Stimulated activated CD8-positive, alpha-beta memory T cell treated with anti-CD3 and anti-CD28 coated beads, Interleukin-4, amount 100 ng/mL, for 4 hours (primary cell): ENCODE data around the gene TUBB2B.
"Not testable (repeated sequence)": the region's sequence is repeated elsewhere in the genome, so short reads cannot be mapped to it uniquely, and the experiment has no call there.

ENCODE experiments used
- DNase-seq, 2 donors: peaks; one replicate each; pipeline ENCODE4 v3.0.0-alpha.2; 2020; ENCODE audit warnings: low read depth in 2 of 2, low spot score in 1 of 2

Gene TUBB2B

DNA sequence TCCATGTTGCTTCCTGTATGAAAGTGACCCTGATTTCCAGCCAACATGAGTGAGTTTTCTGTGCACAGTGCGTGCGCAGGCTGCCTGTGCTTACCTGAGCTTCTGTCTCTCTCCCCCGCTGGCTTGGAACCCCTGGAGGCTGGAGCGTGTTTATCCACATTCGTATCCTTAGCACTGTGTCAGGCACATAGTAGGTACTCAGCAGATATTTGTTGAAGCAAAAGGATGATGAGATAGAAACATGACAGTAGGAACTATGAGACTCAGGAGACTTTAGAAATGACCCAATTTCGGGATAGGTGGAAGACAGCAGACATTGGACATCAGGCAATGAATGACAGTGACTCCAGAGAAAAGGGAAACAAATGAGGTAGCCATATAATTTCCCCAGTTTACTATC lies 15.2 kb downstream of the TUBB2B start:
- DNase-seq: no peak

GRCh38 chr6:3211681-3212080 lies 15.8 kb downstream of the TUBB2B start:
- DNase-seq: no peak

- DNase-seq: no peak
Measured at GRCh38 chr6:3210024-3210610, 17.3 kb downstream of the TUBB2B start.

- no peak for DNase-seq
Measured at GRCh38 chr6:3209114-3210023, 18.1 kb downstream of the TUBB2B start.

DNA sequence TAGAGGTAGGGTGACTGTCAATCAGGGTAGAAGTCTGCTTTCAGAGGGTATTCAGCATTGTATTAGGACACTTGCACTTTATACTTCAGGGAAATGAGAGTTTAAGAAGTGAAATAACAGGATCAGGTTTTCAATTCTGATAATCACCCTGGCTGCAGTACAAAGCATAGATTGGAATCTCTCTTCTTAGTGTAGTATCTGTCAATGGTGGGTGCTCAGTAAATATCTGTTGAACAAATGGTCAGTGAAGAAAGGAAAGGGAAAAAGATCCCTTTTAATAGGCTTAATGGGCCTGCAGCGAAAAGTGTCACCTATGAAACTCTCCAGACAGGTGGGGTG lies 18.7 kb downstream of the TUBB2B start:
- DNase-seq: no peak

- DNase-seq: no peak
Measured at GRCh38 chr6:3208098-3208774, 19.2 kb downstream of the TUBB2B start.

- DNase-seq: no peak
Measured at GRCh38 chr6:3206339-3207015, 21.0 kb downstream of the TUBB2B start.

- no peak for DNase-seq
Measured at GRCh38 chr6:3205913-3206312, 21.5 kb downstream of the TUBB2B start.

DNA sequence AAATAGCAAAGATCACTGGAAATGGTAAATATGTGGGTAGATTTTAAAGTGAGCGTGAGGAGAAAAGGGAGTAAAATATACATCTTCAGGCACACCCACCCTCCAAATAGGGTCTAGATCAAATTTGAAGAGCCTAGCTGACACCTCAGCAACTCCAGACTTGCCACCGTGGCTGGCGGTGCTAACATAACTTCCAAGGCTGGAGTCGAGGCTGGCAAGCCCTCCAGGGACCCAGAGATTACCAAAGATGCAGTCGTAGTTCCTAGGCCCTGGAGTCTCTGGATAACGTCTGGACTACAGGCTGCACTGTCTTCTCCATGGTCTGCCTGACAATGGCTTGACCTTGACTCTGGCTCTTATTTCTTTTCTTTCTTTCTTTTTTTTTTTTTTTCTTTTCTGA lies 22.5 kb downstream of the TUBB2B start:
- DNase-seq: no peak

DNA sequence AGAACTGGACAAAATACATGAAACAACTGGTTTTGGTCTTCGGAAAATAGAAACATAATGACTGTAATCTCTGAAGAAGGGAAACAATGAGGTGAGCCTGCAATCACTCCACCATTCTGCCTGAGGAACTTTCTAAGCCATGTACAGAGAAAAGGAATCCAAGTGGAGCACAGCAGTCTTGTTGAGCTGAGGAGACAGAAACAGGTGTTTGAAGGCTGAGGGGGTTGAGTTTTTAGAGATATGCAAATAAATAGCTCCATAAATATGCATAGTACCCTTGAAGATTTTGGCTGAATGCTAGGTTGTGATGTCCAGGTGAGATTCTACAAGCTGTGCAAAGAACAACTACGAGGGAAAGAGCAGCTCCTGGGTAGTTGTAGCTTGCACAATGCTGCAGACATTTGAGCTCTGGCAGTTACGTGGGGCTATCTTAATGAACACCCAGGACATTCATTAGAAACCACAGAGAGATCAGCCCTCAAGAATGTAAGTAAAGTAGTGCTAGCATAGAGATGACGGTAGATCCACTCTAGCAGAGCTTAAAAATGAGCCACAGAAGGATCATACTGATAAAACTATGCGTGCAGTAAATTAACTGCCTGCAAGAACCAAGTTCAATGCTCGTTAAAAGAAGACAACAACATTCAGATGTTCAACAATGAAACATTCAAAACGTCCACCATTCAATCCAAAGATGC lies 24.3 kb downstream of the TUBB2B start:
- DNase-seq: no peak

- DNase-seq: no peak
Measured at GRCh38 chr6:3201388-3201787, 26.1 kb downstream of the TUBB2B start.

DNA sequence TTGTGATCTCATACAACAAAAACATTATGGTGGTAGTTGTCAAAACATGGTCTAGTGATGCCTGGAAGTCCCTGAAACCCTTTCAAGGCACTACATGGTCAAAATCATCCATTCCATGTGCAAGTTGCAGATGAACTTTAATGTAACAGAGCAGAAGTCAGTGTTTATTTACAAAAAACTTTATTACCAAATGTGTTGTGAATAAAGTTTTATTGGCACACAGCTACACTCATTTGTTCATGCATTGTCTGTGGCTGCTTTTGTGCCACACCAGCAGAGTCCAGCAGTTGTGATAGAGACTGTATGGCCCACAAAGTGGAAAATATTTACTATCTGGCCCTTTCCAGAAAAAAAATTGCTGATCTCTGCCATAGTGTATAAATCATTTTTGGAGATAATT lies 26.8 kb downstream of the TUBB2B start:
- no peak for DNase-seq

DNA sequence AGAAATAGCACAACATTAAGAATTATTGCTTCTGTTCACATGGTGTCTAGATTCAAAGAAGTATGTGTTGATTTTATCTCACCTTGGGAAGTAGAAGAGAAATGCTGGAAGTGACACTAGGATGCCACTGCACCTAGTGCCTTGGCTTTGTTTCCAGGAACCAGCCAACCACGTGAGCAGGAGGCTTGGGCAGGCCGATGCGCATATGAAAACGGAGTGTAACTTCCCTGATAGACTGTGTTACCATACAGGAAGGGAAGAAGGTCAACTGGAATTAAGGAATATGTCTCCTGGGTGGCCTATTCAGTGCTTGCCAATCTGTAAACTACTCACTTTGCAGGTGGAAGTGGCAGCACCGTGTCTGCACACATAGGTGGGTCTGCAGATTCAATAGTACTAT lies 28.1 kb downstream of the TUBB2B start:
- no peak for DNase-seq

GRCh38 chr6:3197734-3198133 lies 29.7 kb downstream of the TUBB2B start:
- DNase-seq: not testable (repeated sequence)

DNA sequence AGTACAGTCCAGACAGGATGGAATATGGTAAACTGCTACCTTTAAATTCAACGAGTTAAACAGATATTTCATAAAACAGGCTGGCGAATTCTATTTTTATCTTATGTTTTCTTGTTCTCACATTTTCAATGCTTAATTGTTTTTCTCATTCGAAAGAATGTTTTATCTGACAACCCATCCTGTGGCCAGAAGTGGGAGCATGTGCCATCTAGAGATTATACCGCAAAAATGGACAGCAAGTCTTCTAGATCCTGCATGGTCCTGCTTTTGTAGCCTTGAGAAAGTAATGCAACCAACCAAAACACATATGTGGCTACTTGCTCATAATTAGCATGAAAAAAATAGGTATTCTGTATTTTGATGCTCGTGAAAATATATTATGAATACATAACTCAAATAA lies 30.7 kb downstream of the TUBB2B start:
- DNase-seq: no peak

DNA sequence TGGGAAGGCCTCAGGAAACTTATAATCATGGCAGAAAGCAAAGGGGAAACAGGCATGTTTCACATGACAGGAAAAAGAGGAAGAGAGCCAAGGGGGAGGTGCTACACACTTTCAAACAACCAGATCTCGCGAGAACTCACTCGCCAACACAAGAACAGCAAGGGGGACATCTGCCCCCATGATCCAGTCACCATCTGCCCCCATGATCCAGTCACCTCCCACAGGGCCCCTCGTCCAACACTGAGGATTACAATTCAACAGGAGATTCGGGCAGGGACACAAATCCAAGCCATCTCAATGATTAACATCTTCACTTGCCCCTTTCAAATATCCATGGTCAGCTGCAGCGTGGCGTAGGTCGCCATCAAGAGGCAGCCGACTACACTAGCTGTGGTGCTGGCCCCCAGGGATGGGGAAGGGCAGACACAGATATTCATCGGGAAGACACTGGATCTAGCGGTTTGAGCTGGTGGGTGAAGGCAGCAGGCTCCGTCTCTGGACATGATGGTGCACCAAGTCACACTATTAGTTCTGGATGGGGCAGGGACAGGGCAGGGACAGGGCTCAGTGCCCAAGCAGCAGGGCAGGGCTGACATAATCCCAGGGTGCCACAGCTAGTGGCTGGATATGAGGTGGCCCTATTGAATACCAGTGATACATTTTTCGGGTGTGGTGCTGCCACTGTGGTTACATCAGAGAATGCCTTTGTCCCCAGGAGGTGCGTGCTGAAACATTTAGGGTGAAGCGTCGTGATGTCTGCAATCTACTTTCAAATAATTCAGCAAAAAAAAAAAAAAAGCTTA lies 31.6 kb downstream of the TUBB2B start:
- DNase-seq: no peak

DNA sequence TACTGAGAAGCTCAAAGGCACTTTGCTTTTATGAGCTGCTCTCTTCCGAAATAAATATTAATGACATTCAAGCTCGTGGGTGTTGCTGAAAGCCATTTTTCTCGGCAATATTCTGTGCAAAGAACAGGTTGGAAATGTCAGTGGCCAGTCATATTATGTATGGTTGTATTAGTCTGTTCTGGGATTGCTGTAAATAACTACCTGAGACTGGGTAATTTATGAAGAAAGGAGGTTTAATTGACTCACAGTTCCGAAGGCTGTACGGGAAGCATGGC lies 32.1 kb downstream of the TUBB2B start:
- DNase-seq: no peak

- DNase-seq: no peak
Measured at GRCh38 chr6:3194535-3195419, 32.7 kb downstream of the TUBB2B start.

- DNase-seq: no peak
Measured at GRCh38 chr6:3193102-3193849, 34.2 kb downstream of the TUBB2B start.
